MM.1S (cell line): ENCODE measurements around the gene ISL1.

ENCODE experiments used
- DNase-seq: peaks from one replicate; pipeline ENCODE4 v3.0.0-alpha.2; 2015
- H2AFZ ChIP-seq: fragments of 300-600 bp; sonication (generic); 2 replicates; pipeline ENCODE4 v1.6.0; 2016; ENCODE audit warnings: antibody characterized with exemption, low read length
- H3F3A ChIP-seq: fragments of 300-600 bp; sonication (generic); 2 replicates; pipeline ENCODE4 v1.6.1; 2016; ENCODE audit warnings: mild to moderate bottlenecking, antibody characterized with exemption, low read length, moderate library complexity, mixed read lengths; ENCODE audit not compliant: insufficient read depth
- H3K27ac ChIP-seq: fragments of 300-600 bp; sonication (generic); 2 replicates; pipeline ENCODE4 v1.5.1; 2016; ENCODE audit warnings: mild to moderate bottlenecking, low read length
- H3K27me3 ChIP-seq: fragments of 300-600 bp; sonication (generic); replicated peaks from 2 replicates; pipeline ENCODE4 v1.6.0; 2016; ENCODE audit warnings: low read length; ENCODE audit not compliant: insufficient read depth
- H3K36me3 ChIP-seq: fragments of 300-600 bp; sonication (generic); replicated peaks from 2 replicates; pipeline ENCODE4 v1.6.1; 2016; ENCODE audit warnings: mild to moderate bottlenecking, low read length, mixed read lengths; ENCODE audit not compliant: insufficient read depth
- H3K4me1 ChIP-seq: fragments of 300-600 bp; sonication (generic); 2 replicates; pipeline ENCODE4 v1.6.1; 2016; ENCODE audit warnings: low read length, mixed read lengths
- H3K4me2 ChIP-seq: fragments of 300-600 bp; sonication (generic); 2 replicates; pipeline ENCODE4 v1.6.0; 2016; ENCODE audit warnings: low read depth, low read length
- H3K4me3 ChIP-seq: fragments of 300-600 bp; sonication (generic); 2 replicates; pipeline ENCODE4 v1.5.1; 2016; ENCODE audit warnings: low read length, mixed read lengths
- H3K79me2 ChIP-seq: fragments of 300-600 bp; sonication (generic); 2 replicates; pipeline ENCODE4 v1.6.1; 2016; ENCODE audit warnings: mixed run types, low read length, mixed read lengths
- H3K9ac ChIP-seq: fragments of 300-600 bp; sonication (generic); 2 replicates; pipeline ENCODE4 v1.6.1; 2016; ENCODE audit warnings: low read length, mixed read lengths
- H3K9me2 ChIP-seq: fragments of 300-600 bp; sonication (generic); replicated peaks from 2 replicates; pipeline ENCODE4 v1.6.1; 2016; ENCODE audit warnings: mild to moderate bottlenecking, low read length, mixed read lengths; ENCODE audit not compliant: insufficient read depth
- H3K9me3 ChIP-seq: fragments of 300-600 bp; sonication (generic); replicated peaks from 2 replicates; pipeline ENCODE4 v1.6.1; 2016; ENCODE audit warnings: mild to moderate bottlenecking, low read length, mixed read lengths; ENCODE audit not compliant: insufficient read depth
- H4K20me1 ChIP-seq: fragments of 300-600 bp; sonication (generic); 2 replicates; pipeline ENCODE4 v1.6.1; 2016; ENCODE audit warnings: mild to moderate bottlenecking, low read length, moderate library complexity, mixed read lengths; ENCODE audit not compliant: insufficient read depth
- EZH2 ChIP-seq: fragments of 300-600 bp; sonication (generic); optimal IDR thresholded peaks from 2 replicates; pipeline ENCODE3; 2017; ENCODE audit warnings: low read depth, mild to moderate bottlenecking, antibody characterized with exemption, low read length, mixed read lengths
- EZH2phosphoT487 ChIP-seq: fragments of 300-600 bp; sonication (generic); IDR thresholded peaks from 2 replicates; pipeline ENCODE4 v1.6.1; 2018; ENCODE audit warnings: antibody characterized with exemption, low read length
- TF ChIP-seq, protein P1 (sequence below): fragments of 300-600 bp; sonication (generic); IDR thresholded peaks from 2 replicates; pipeline ENCODE4 v1.5.1; 2016; ENCODE audit warnings: antibody characterized with exemption, low read length, mixed read lengths

ISL1 gene

DNA sequence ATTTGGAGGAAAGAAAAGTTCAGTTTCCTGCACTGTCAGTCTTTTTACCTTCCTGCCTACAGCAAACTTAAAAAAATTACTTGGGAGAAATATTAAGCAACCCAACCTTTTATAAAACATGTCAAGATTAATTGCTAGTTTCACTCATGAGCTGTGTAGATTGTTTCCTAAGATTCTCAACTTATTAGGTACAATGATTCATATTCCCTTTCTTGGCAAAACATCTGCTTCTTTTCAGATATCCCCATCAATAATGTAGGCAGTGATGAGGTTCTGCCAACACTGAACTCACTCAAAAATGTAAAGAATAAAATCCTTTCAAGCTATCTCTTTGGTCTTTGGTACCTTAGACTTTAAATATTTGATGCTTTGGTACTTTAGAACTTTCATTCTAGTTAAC, 56.0 kb downstream of the ISL1 start:
- H2AFZ ChIP-seq: no peak overlapping the region
- no peaks in the 10 kb centered on the region for H3K9me3 ChIP-seq
- TF ChIP-seq EZH2phosphoT487: no peak
- TF ChIP-seq, protein P1, sequence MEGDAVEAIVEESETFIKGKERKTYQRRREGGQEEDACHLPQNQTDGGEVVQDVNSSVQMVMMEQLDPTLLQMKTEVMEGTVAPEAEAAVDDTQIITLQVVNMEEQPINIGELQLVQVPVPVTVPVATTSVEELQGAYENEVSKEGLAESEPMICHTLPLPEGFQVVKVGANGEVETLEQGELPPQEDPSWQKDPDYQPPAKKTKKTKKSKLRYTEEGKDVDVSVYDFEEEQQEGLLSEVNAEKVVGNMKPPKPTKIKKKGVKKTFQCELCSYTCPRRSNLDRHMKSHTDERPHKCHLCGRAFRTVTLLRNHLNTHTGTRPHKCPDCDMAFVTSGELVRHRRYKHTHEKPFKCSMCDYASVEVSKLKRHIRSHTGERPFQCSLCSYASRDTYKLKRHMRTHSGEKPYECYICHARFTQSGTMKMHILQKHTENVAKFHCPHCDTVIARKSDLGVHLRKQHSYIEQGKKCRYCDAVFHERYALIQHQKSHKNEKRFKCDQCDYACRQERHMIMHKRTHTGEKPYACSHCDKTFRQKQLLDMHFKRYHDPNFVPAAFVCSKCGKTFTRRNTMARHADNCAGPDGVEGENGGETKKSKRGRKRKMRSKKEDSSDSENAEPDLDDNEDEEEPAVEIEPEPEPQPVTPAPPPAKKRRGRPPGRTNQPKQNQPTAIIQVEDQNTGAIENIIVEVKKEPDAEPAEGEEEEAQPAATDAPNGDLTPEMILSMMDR: no peak
- no peak for TF ChIP-seq EZH2
- H3K27ac ChIP-seq: no peak overlapping the region
- no peaks in the 10 kb centered on the region for H3F3A ChIP-seq
- H3K9me2 ChIP-seq: no peaks in the 10 kb centered on the region
- no peak overlapping the region for H3K4me2 ChIP-seq
- H3K4me1 ChIP-seq: no peaks in the 10 kb centered on the region
- H3K79me2 ChIP-seq: no peaks in the 10 kb centered on the region
- no peak overlapping the region for H3K4me3 ChIP-seq
- no peak overlapping the region for H3K9ac ChIP-seq
- no peaks in the 10 kb centered on the region for H3K36me3 ChIP-seq
- H3K27me3 ChIP-seq: no peaks in the 10 kb centered on the region
- DNase-seq: no peak
- H4K20me1 ChIP-seq: no peaks in the 10 kb centered on the region
